IPS DF 4.7 (cell line): ENCODE results near the gene BICDL1.

Experiments
- DNase-seq: peaks from one replicate; pipeline ENCODE4 v3.0.0-alpha.2; 2013; ENCODE audit warnings: low spot score; ENCODE audit errors: extremely low read depth

The BICDL1 gene

DNA sequence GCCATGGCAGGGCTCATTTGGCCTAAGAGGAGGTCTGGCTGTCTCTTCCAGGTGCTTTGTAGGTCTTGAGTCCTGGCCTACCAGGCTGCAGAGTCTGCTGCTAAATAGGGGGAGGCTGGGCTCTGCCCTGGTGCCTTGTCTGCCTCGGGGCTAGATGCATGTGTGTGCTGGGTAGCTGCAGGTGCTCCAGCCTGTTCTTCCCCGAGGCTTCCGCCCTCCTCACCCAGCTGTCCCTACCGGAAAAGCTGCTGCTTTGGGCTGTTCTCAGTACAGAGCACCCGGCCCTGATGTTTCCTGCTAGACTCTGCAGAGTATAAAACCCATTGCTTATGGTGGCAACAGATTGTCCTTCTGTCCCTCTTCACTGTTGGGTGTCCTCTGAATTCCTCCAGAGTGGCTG, 89.8 kb downstream of the BICDL1 start:
- DNase-seq, result no peak

GRCh38 chr12:120079411-120080400, 90.7 kb downstream of the BICDL1 start:
- no peak for DNase-seq

DNA sequence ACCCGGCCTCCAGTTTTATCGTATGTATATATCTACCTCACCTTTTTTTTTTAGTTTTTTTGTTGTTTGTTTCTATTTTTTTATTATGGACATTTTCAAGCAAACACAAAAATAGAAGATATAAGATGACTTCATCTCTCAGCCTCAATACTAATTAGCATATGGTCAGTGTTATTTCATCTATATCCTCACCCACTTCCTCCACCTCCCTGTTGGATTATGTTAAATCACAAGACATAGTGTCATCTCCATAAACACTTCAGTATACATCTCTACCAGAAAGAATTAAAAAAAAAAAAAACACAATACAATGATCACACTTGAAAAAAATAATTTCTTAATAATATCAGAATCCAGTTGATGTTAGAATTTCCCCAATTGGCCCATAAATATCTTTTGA, 92.6 kb downstream of the BICDL1 start:
- DNase-seq, result no peak

DNA sequence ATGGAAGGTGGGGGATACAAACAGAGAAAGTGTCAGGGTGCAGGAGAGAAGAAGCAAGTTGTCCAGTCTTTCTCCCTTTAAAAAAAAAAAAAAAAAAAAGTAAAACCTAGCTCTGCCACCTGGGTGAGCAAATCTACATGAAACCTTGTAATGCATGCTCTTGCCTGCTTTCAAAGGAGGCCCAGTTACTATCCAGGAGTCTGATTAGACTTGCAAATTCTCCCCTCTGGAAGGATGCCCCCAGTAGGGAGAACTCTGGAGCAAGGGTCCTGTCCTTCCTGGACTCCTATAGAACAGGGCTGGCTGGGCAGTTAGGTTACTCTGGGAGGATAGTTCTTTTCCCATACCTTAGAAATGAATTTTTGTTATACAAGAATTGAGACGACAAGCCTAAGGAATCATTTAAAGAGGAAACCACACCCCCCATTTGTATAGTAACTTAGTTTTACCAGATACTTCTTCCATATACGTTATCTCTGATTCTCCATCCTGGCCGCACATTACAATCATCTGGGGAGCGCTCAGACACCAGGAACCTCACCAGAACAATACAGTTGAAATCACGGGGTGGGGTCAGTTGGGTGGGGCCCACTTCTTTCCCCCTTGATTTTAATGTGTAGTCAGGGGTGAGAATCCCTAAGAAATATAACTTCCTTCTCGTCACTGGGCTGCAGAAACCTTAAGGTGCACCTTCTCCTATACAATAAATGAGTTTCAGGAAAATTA, 97.0 kb downstream of the BICDL1 start:
- no peak for DNase-seq

GRCh38 chr12:120086801-120087621, 98.0 kb downstream of the BICDL1 start:
- peak; percentile 100 for DNase-seq

DNA sequence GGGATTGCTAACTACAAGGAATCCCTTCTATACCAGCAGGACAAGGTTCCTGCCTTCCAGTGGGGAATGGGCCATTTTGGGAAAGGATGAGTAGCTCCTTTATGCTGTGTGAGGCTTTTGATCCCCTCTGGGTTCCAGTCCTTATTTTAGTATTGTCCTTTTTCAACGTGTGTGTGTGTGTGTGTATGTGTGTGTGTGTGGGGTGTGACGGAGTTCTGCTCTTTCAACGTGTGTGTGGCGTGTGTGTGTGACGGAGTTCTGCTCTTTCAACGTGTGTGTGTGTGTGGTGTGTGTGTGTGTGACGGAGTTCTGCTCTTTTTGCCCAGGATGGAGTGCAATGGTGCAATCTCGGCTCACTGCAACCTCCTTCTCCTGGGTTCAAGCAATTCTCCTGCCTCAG, 100.1 kb downstream of the BICDL1 start:
- DNase-seq, result no peak

- DNase-seq, result no peak
Measured at GRCh38 chr12:120089796-120090195, 100.8 kb downstream of the BICDL1 start.

DNA sequence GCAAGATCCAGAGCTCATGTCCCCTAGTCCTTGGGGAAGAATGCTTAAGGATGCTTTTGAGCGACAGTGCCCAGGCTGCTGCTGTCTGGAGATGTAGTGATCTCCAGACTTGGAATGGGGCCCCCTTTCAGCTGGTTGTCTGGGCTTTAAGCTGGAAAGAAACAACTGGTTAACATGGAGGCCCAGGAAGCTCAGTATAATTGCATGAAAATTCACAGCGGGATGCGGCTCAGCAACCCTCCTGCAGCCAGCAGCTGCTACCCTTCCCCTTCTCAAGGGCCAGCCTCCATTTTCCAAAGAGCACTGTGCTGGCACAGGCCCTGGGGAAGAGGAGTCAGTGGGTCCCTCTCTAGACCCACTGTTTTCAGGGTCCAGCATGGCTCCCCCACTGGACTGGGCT, 101.2 kb downstream of the BICDL1 start:
- no peak for DNase-seq

DNA sequence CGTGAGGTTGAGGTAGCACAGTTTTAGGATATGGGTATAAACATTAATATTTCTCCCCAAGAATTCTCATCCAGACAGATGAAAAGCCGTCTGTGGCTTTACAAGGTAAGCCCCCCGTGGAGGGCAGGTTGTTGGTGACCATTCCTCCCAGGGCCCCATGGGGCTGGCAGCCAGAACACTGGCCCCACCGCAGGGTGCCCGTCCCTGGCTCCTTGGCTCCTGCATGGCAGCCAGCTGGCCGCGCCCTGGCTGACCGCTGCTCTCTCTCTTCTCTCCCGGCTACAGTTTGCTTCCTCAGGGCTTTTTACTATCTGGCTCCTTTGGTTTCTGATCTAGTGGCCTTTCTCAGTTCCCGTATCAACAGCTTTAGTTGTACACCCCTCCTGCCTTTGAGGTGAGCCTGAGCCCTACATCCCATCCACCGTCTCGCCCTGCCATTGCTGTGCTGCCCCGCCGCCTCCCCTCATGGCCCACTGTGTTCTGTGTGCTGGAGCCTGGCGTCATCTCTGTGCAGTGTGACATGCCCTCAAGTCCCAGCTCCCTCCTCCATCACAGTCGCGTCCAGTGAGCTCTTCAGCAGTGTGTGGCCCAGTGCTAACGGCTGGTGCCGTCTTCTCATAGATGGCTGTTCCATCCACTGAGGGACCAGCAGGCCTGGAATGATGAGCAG, 101.7 kb downstream of the BICDL1 start:
- no peak for DNase-seq

DNA sequence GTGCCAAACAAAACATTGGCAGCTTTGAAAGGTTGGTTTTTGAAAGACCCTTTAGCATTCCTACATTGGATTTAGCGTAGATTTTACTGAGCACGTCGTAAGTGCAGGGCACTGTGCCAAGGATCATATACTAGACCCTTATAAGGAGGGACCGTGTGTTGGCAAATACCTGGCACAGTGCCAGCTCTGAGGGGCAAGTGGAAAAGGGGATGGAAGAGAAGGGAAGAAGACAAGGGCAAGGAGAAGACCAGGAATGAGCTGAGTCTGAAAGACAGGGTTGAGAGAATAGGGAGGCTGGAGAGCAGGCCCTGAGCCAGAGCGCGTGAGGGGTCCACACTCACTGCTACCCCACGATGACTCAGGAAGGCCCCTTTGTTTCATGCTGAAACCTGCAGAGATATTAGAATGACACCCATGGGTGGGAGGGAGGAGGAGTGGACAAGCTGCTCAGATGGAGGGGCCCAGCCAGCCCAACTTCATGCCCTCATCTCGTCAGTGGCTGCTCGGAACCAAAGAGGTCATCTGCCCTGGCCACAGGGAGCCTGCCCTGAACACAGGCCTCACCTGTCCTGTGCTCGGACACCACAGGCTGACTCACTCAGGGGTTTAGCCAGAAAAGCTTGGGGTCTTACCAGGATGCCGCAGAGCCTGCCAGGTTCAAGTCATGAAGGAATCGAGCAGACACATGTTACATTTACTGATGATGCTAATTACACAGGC, 102.5 kb downstream of the BICDL1 start:
- no peak for DNase-seq

DNA sequence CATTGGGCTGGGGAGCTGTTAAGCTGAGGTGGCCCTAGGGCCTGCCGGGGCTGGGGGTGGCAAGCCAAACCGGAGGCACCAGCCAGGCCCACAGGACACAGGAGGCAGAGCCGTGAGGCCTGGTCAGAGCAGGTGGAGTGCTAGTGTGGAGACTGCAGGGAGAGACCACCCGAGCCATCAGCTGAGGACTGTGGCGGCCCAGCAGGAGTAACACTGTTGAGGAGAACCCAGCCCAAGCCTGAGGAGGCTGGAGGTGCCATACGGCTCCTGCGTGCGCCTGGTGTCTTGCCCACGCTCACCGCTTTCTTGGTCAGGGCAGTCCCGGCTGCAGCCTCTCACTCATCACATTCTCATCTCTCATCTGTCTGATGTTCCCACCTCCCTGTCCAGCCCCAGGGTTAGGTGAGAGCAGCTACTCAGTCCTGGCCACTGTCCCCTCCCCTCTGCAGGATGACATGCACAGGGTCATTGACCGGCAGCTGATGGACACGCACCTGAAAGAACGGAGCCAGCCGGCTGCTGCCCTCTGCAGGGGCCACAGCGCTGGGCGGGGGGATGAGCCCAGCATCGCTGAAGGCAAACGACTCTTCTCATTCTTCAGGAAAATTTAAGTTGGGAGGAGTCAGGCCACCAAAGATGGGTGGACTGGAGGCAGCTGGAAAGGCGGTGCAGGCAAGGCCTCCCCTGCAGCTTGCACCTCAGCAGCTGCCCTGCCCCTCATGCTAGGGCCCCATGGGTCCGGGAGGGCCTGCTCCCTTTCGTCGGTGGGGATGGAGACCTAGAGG, 103.7 kb downstream of the BICDL1 start:
- no peak for DNase-seq

DNA sequence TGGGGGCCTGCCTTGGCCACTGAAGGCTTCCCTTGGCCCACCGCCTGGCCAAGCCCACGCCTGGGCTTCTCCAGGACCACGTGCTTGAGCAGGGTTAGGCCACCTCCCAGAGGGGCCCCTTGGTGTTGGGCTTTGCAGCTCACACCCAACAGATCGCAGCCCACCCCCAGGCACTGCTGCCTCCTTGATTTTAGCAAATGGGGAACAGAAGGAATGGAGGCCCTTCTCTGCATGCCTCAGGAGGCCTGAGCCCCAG, 104.2 kb downstream of the BICDL1 start:
- no peak for DNase-seq

DNA sequence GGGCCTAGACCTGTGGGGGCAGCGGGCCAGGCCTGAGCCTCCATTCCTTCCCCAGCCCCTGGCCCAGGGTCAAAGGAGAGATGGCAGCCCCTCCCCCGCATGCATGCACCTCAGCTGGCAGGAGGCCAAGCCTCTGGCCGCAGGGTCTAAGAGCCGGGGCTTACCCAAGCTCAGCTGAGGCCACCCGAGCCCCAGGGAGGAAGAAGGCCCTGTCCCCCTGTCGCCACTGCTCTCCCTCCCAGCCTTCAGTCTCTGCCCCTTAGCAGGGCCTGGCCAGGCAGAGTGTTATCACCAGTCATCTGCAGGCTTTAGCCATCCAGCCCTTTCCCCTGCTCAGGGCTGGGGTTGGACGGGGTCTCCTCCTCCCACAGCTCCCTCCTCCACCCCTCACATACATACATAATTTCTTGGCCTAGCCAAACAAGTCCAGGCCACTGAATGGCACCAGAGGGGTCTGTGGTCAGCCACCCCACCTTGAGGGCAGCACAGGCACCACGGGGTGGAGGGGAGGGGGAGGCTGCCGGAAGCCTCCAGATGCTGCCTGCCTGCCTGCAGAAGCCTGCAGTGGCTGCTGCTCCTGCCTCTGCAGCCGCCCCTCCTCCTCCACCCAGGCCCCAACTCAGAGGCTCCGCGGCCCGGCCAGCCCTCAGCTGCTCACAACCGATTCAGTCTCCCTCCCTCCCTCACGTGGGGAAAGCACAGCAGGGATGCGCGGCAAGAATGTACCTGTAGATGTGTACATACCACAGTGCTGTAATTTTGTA, 104.7 kb downstream of the BICDL1 start:
- DNase-seq, result no peak

GRCh38 chr12:120094485-120094884, 105.4 kb downstream of the BICDL1 start:
- no peak for DNase-seq

DNA sequence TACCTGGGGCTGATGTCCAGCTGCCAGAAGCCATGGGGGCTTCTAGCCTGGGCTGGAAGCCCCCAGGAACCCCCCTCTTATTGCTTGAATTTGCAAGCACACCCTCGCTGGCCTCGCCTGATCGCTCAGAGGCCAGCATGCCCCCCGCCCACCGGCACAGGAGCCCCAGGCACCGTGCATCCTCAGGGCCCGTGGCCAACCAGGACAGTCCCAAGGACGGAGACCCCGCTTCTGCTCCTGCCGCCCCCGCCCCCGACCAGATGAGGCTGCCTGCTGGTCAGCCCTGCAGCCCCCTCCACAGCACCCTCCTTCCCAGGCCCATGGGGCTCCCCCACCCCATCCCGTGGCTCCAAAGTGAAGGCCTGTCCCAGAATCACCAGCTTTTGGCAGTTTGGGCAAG, 106.3 kb downstream of the BICDL1 start:
- DNase-seq, result no peak

GRCh38 chr12:120095736-120096135, 106.7 kb downstream of the BICDL1 start:
- DNase-seq, result no peak

DNA sequence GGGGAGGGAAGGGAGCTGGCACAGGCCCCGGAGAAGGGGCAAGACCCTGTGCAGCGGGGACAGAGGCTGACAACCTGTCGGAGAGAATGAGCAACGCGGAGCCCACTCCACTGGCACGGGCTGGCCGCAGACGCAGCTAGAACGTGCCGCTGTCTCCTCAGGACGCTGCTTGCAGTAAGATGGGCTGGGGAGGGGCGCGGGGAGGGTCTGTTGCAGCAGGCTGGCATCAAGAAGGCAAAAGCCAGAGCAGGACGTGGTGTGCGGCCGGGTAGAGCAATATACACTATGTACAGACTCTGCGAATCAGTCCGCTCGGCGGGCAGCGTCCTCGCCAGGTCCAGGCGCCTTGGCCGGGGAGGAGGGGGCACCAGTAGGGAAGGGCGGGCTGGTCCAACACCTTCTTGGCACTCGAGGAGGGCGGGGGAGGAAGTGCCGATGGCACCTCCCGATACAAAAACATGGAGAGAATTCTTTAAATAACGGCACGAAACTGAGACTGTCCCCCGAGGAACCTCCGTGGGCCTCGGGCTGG, 107.7 kb downstream of the BICDL1 start:
- no peak for DNase-seq

- no peak for DNase-seq
Measured at GRCh38 chr12:120098756-120099470, 109.9 kb downstream of the BICDL1 start.
